GM23248 (cell line): ENCODE results near the gene FAM222B. TPM values are rescaled to one million over a fixed set of nuclear protein-coding genes. Genes with fewer than 3 reads are reported as not detected.
"Not testable (repeated sequence)": the region's sequence is repeated elsewhere in the genome, so short reads cannot be mapped to it uniquely, and the experiment has no call there.

Experiments used
- DNase-seq: peaks from one replicate; pipeline ENCODE4 v3.0.0-alpha.2; 2015
- H2AFZ ChIP-seq: fragments of 200-600 bp; sonication (generic); 2 replicates; pipeline ENCODE4 v1.6.1; 2016; ENCODE audit warnings: antibody characterized with exemption
- H3F3A ChIP-seq: fragments of 200-600 bp; sonication (generic); 2 replicates; pipeline ENCODE4 v1.6.1; 2016; ENCODE audit warnings: mild to moderate bottlenecking, antibody characterized with exemption, mixed run types; ENCODE audit not compliant: insufficient read depth
- H3K27ac ChIP-seq: fragments of 200-600 bp; sonication (generic); 2 replicates; pipeline ENCODE4 v1.5.1; 2016; ENCODE audit warnings: mild to moderate bottlenecking
- H3K27me3 ChIP-seq: fragments of 200-600 bp; sonication (generic); replicated peaks from 2 replicates; pipeline ENCODE4 v1.6.1; 2016; ENCODE audit warnings: mild to moderate bottlenecking; ENCODE audit not compliant: insufficient read depth
- H3K36me3 ChIP-seq: fragments of 200-600 bp; sonication (generic); 2 replicates; pipeline ENCODE4 v1.6.1; 2016; ENCODE audit warnings: low read depth, mild to moderate bottlenecking
- H3K4me1 ChIP-seq: fragments of 200-600 bp; sonication (generic); 2 replicates; pipeline ENCODE4 v1.6.1; 2016; ENCODE audit warnings: mild to moderate bottlenecking; ENCODE audit not compliant: insufficient read depth
- H3K4me2 ChIP-seq: fragments of 200-600 bp; sonication (generic); one replicate; pipeline ENCODE4 v1.6.1; 2016; ENCODE audit warnings: mild to moderate bottlenecking; ENCODE audit not compliant: unreplicated experiment
- H3K4me3 ChIP-seq: fragments of 200-600 bp; sonication (generic); 2 replicates; pipeline ENCODE4 v1.5.1; 2016; ENCODE audit warnings: mild to moderate bottlenecking
- H3K79me2 ChIP-seq: fragments of 200-600 bp; sonication (generic); 2 replicates; pipeline ENCODE4 v1.6.1; 2016; ENCODE audit warnings: mild to moderate bottlenecking; ENCODE audit not compliant: insufficient read depth
- H3K9ac ChIP-seq: fragments of 200-600 bp; sonication (generic); 2 replicates; pipeline ENCODE4 v1.6.1; 2016; ENCODE audit warnings: mild to moderate bottlenecking
- H3K9me2 ChIP-seq: fragments of 200-600 bp; sonication (generic); 2 replicates; pipeline ENCODE4 v1.6.1; 2016; ENCODE audit warnings: mixed run types, mild to moderate bottlenecking, moderate library complexity; ENCODE audit not compliant: insufficient read depth
- H3K9me3 ChIP-seq: fragments of 200-600 bp; sonication (generic); one replicate; pipeline ENCODE4 v1.6.1; 2017; ENCODE audit warnings: low read depth
- H4K20me1 ChIP-seq: fragments of 200-600 bp; sonication (generic); 2 replicates; pipeline ENCODE4 v1.6.0; 2016; ENCODE audit not compliant: insufficient read depth
- EZH2 ChIP-seq: fragments of 200-600 bp; sonication (generic); IDR thresholded peaks from 2 replicates; pipeline ENCODE4 v1.6.1; 2018; ENCODE audit warnings: antibody characterized with exemption, mild to moderate bottlenecking; ENCODE audit not compliant: insufficient read depth, poor library complexity, severe bottlenecking
- EZH2phosphoT487 ChIP-seq: fragments of 200-600 bp; sonication (generic); IDR thresholded peaks from 2 replicates; pipeline ENCODE4 v1.6.1; 2018; ENCODE audit warnings: antibody characterized with exemption, moderate library complexity, mild to moderate bottlenecking, low read depth; ENCODE audit not compliant: insufficient read depth
- WGBS, 2 experiments: methylation state at CpG; one replicate each; pipeline ENCODE4 v1.1.6; 2015 to 2017; ENCODE audit warnings: low lambda C conversion rate in 2 of 2, low coverage in 1 of 2; ENCODE audit errors: missing lambda C conversion rate in 2 of 2; 5-methylcytosine and 5-hydroxymethylcytosine counted together
- in situ Hi-C: fragments of 300-500 bp; cut with MboI; formaldehyde crosslinking; loops from 2 replicates; pipeline ENCODE4 v1.15.0; 2020
- polyA plus RNA-seq: library from polyadenylated mRNA; unstranded; fragments of >200 nt; fragmentation: Nextera tagmentation; extraction: Ambion mirVana; gene quantifications from 2 replicates; pipeline ENCODE4 v1.2.1, GENCODE V29; 2016
- total RNA-seq: library from RNA; depleted of rRNA; stranded (reverse); fragments of >200 nt; shearing (Covaris generic); gene quantifications from 2 replicates; pipeline ENCODE4 v1.2.3, GENCODE V29; 2014

FAM222B gene
- total and polyA plus RNA-seq, 2 experiments from 2014 or later = 7.6 to 11.1 TPM

DNA sequence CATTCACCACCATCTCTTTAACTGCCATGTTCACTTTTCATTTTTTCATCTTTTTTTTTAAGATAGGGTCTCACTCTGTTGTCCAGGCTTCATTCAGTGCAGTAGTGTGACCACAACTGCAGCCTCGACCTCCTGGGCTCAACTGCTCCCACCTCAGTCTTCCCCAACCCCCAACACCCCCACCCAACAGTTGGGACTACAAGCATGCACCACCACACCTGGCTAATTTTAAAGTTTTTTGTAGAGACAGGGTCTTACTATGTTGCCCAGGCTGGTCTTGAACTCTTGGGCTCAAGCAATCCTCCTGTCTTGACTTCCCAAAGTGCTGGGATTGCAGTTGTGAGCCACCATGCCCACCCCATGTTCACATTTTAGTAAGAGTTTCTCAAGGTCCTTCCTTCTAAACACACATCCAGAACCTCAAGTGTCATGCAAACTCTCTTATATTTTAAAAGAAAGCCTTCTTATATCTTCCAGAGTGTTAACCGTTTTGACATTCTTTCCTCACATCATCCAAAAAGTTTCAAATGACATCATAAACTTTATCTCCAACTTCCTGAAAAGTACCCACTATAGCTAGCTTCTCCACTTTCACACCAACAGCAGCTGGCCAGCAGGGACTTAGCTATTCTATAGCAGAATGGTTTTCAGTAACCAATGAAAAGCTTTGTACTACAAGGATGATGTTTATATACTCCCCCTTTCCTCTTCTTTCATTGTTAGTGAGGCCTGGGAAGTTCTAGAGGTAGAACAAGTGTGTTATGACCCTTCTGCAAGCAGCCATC is 49.5 kb downstream of the FAM222B start:
- DNase-seq = no peak
- no peaks in the 10 kb centered on the region; the same call in 1 of the 2 replicates for H3K36me3 ChIP-seq
- H3K4me1 ChIP-seq = no peaks in the 10 kb centered on the region
- H3K9me3 ChIP-seq = no peaks in the 10 kb centered on the region
- H3K9me2 ChIP-seq = no peaks in the 10 kb centered on the region
- H2AFZ ChIP-seq = no peak overlapping the region
- no peak overlapping the region for H3K4me3 ChIP-seq
- H3F3A ChIP-seq = no peaks in the 10 kb centered on the region
- in situ Hi-C loops = no loop called here
- H4K20me1 ChIP-seq = 0 out of 2 replicates have a peak, but pooled peaks cover 6% of the 10 kb centered on the region
- 76 to 80% methylated on average over 2 of the region's 2 CpGs for WGBS, 2 experiments
- no peaks in the 10 kb centered on the region for H3K27me3 ChIP-seq
- H3K9ac ChIP-seq = no peak overlapping the region
- no peak overlapping the region for H3K4me2 ChIP-seq
- H3K79me2 ChIP-seq = peaks cover 97% of the 10 kb centered on the region
- H3K27ac ChIP-seq = no peak overlapping the region
- TF ChIP-seq EZH2 (no peak), EZH2phosphoT487 (no peak)

DNA sequence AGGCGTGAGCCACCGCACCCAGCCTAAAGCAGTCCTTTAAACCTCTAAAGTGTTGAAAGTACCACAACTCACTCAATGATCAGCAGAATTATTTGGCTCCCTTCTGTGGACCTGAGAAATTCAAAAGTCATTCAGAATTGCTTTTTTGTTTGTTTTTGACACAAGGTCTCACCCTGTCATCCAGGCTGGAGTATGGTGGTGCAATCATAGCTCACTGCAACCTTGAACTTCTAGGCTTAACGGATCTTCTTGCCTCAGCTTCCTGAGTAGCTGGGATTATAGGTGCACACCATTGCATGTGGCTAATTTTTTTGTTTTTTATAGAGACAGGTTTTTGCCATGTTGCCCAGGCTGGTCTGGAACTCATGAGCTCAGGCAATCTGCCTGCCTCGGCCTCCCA is 54.5 kb downstream of the FAM222B start:
- peaks cover 82% of the 10 kb centered on the region for H3K79me2 ChIP-seq
- 97 to 99% methylated on average over 3 to 4 of the region's 4 CpGs for WGBS, 2 experiments

DNA sequence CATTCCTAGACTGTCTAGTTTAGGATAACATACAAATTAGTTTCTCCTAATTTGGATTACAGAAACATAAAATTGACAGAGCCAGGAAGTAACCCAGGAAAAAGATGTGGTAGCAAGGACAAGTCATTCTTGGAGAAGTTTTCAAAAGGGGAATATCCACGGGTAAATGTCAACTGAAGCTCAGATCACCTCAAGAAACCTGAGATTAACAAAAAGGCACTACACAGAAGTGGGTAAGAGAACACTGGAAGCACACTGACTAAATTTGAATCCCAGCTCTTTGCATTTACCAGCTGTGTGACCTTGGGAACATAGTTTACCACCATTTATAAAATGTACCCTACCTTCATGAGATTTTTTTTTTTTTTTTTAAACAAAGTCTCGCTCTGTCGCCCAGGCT is 59.4 kb downstream of the FAM222B start:
- Histone ChIP-seq H3K79me2 (peaks cover 82% of the 10 kb centered on the region), H3K4me2 (no peak overlapping the region), H3K4me3 (no peak overlapping the region), H3K4me1 (no peaks in the 10 kb centered on the region), H2AFZ (no peak overlapping the region), H3K9ac (no peak overlapping the region), H4K20me1 (0 out of 2 replicates have a peak, but pooled peaks cover 2% of the 10 kb centered on the region), H3K27ac (no peak overlapping the region), H3K27me3 (no peaks in the 10 kb centered on the region), H3K36me3 (no peaks in the 10 kb centered on the region; the same call in 1 of the 2 replicates), H3K9me3 (no peaks in the 10 kb centered on the region), H3K9me2 (no peaks in the 10 kb centered on the region), H3F3A (no peaks in the 10 kb centered on the region; the same call in 1 of the 2 replicates)
- 80 to 88% methylated on average over 3 of the region's 3 CpGs for WGBS, 2 experiments
- DNase-seq = no peak
- in situ Hi-C loops = no loop called here
- TF ChIP-seq EZH2 (no peak), EZH2phosphoT487 (no peak)

More for the DNA sequence above, 54.5 kb downstream of the FAM222B start:
- no peak for TF ChIP-seq EZH2phosphoT487
- TF ChIP-seq EZH2 = no peak
- in situ Hi-C loops = no loop called here
- Histone ChIP-seq H3K4me2 (no peak overlapping the region), H3K9me3 (no peaks in the 10 kb centered on the region), H3K4me3 (no peak overlapping the region), H3F3A (no peaks in the 10 kb centered on the region), H3K36me3 (no peaks in the 10 kb centered on the region; the same call in 1 of the 2 replicates), H4K20me1 (no peaks in the 10 kb centered on the region), H3K27me3 (no peaks in the 10 kb centered on the region), H3K4me1 (no peaks in the 10 kb centered on the region), H2AFZ (no peak overlapping the region), H3K9ac (no peak overlapping the region), H3K9me2 (no peaks in the 10 kb centered on the region), H3K27ac (no peak overlapping the region)
- no peak for DNase-seq

DNA sequence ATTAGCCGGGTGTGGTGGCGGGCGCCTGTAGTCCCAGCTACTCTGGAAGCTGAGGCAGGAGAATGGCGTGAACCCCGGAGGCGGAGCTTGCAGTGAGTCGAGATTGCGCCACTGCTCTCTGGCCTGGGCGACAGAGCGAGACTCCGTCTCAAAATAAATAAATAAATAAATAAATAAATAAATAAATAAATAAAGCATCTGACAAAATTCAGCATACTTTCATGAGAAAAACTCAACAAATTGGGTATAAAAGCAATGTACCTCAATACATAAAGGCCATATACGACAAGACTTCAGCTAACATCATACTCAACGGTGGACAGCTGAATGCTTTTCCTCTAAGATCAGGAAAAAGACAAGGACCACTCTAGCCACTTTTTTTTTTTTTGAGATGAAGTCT is 63.0 kb downstream of the FAM222B start:
- H3K9me2 ChIP-seq, H3K4me1 ChIP-seq, H3K9ac ChIP-seq, H3K36me3 ChIP-seq, DNase-seq, H3K27me3 ChIP-seq, in situ Hi-C loops, H2AFZ ChIP-seq, H3K4me2 ChIP-seq, H3F3A ChIP-seq, H3K27ac ChIP-seq, H4K20me1 ChIP-seq, H3K4me3 ChIP-seq, H3K9me3 ChIP-seq: not testable (repeated sequence)
- 97 to 99% methylated on average over 13 of the region's 13 CpGs for WGBS, 2 experiments
- H3K79me2 ChIP-seq = peaks cover 89% of the 10 kb centered on the region

DNA sequence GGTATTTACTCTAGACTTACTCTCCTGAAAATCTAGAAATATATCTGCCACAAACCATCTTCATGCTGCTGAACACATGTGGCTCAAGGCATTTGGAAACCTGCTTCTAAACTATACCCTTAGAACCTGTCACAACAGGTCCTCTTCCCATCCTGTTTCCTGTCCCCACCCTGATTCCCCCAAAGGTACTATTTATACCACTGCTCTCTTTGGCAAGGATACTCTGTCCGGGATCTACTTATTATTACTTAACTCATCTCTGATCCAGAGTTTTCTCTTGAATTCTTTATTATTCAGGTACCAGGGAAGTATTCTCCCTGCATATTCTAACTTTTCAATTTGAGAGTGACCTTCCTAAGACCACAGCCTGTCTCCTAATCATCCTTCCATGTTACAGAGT is 65.4 kb downstream of the FAM222B start:
- in situ Hi-C loops = no loop called here

More for the DNA sequence above, 65.4 kb downstream of the FAM222B start:
- DNase-seq = no peak
- Histone ChIP-seq H3K4me1 (no peaks in the 10 kb centered on the region), H3K9ac (no peak overlapping the region), H3K9me2 (no peaks in the 10 kb centered on the region), H3K79me2 (peaks cover 93% of the 10 kb centered on the region), H3K4me3 (no peak overlapping the region), H2AFZ (no peak overlapping the region), H3K36me3 (no peaks in the 10 kb centered on the region; the same call in 1 of the 2 replicates), H3K4me2 (no peak overlapping the region), H3K27ac (no peak overlapping the region), H3K27me3 (no peaks in the 10 kb centered on the region), H3K9me3 (no peaks in the 10 kb centered on the region), H3F3A (no peaks in the 10 kb centered on the region; the same call in 1 of the 2 replicates), H4K20me1 (0 out of 2 replicates have a peak, but pooled peaks cover 2% of the 10 kb centered on the region)
- TF ChIP-seq EZH2 (no peak), EZH2phosphoT487 (no peak)
- 48 to 63% methylated on average over 1 of the region's 1 CpG for WGBS, 2 experiments
